ENCODE results near the gene ZC3H10.

The ZC3H10 gene

DNA sequence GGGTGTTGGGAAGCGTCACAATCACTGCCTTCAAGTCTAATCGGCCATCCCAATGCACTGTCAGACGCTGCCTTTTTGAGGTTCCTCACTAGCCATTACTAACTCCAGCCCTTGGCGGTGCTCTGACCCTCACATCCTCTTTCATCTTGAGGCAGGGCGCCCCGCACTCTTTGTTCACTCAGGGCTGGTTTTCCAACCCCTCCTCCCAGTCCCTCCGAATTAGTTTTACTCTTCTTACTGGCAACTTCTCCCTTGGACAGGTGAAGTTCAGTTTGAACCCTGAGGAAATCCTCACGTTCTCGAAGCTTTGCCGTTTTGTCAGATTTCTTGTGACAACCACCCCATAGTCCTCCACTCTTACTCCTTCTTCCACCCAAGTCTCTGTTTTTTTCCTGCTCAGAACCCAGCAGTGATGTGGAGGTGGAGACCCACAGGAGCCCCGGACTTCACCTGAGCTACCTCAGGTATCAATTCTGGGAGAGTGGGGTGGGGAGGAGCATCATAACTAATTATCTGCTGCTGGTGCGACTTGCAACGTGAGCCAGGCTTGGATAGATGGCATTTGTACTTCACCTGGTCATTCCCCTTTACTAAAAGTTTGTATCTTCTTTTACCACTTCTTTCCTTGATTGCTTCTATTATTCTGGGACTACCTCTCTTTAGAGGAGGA lies 757 bp downstream of the ZC3H10 start:
- peaks cover 16 to 41% of the 10 kb centered on the region in 2 donors for H3K4me1 ChIP-seq (ENCODE audit: control insufficient read depth in 1 of 2, insufficient read depth in 2 of 2, low read length in 2 of 2)
- H3K9me3 ChIP-seq (ENCODE audit: control insufficient read depth in 1 of 2, low read length in 2 of 2): no peaks in the 10 kb centered on the region

DNA sequence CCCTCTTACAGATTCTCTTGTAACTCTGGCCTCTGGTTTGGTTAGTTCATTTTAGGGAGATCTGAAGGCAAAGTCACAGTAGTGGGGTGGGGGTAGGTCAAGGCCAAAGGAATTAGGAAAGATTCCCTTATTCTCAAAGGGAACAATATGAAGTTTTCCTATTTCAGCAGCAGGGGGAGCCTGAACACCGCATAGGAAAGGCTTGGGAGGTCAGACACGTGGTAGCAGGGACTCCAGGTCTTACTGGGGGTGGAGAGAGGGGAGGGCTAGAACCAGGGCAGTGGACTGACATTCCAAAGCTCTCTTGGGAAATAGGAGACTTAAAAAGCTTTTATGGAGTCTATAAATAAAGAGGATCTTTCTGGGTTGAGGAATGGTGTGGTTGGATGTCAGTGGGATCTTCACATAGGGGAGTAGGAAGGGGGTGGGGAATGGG lies 1.3 kb downstream of the ZC3H10 start:
- Histone ChIP-seq H3K4me1 (ENCODE audit: control insufficient read depth in 1 of 2, insufficient read depth in 2 of 2, low read length in 2 of 2) (peaks cover 16 to 41% of the 10 kb centered on the region in 2 donors), H3K4me3 (ENCODE audit: low read depth in 1 of 2, low read length in 2 of 2) (peak overlapping the region; percentile 91 to 99)

More for the DNA sequence above, 757 bp downstream of the ZC3H10 start:
- H3K4me3 ChIP-seq (ENCODE audit: low read depth in 1 of 2, low read length in 2 of 2): peak overlapping the region; percentile 91 to 99
- H3K27me3 ChIP-seq (ENCODE audit: low read depth, low read length): no peaks in the 10 kb centered on the region
- peaks cover 14 to 30% of the 10 kb centered on the region in 2 donors for H3K36me3 ChIP-seq (ENCODE audit: control insufficient read depth in 1 of 2, insufficient read depth in 2 of 2, low read length in 2 of 2)
- peak overlapping the region; percentile 100 for H3K27ac ChIP-seq (ENCODE audit: low read length)

DNA sequence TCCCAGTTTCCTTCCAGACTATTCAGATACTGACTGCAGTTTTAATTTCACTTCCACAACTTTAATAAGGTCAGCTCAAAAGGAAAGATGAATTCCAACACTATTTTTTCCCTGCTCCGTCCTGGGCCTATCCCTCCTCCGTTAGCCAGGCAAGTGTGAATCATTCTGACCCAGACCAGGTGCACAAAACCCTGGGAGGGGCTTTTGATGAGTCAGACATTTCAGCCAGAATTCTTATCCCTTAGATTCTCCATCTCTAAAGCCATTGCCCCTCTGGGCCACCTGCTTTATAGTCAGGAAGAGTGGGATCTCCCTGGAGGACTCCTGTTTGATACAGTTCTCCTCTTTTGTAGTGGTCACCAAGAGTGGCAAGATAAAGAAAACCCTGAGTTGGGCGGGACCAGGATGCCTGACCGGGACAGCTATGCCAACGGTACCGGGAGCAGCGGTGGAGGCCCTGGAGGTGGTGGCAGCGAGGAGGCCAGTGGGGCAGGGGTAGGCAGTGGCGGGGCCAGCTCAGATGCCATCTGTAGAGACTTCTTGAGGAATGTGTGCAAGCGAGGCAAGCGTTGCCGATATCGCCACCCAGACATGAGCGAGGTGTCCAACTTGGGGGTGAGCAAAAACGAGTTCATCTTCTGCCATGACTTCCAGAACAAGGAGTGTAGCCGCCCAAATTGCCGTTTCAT lies 2.2 kb downstream of the ZC3H10 start:
- Histone ChIP-seq H3K36me3 (ENCODE audit: control insufficient read depth in 1 of 2, insufficient read depth in 2 of 2, low read length in 2 of 2) (peaks cover 14 to 30% of the 10 kb centered on the region in 2 donors), H3K9me3 (ENCODE audit: control insufficient read depth in 1 of 2, low read length in 2 of 2) (no peaks in the 10 kb centered on the region), H3K4me3 (ENCODE audit: low read depth in 1 of 2, low read length in 2 of 2) (no peak overlapping the region), H3K27ac (ENCODE audit: low read length) (peak overlapping the region; percentile 100), H3K27me3 (ENCODE audit: low read depth, low read length) (no peaks in the 10 kb centered on the region), H3K4me1 (ENCODE audit: control insufficient read depth in 1 of 2, insufficient read depth in 2 of 2, low read length in 2 of 2) (peaks cover 16 to 49% of the 10 kb centered on the region in 2 donors)

More for the DNA sequence above, 1.3 kb downstream of the ZC3H10 start:
- H3K27me3 ChIP-seq (ENCODE audit: low read depth, low read length): no peaks in the 10 kb centered on the region
- peak overlapping the region; percentile 100 for H3K27ac ChIP-seq (ENCODE audit: low read length)
- H3K36me3 ChIP-seq (ENCODE audit: control insufficient read depth in 1 of 2, insufficient read depth in 2 of 2, low read length in 2 of 2): peaks cover 14 to 30% of the 10 kb centered on the region in 2 donors
- H3K9me3 ChIP-seq (ENCODE audit: control insufficient read depth in 1 of 2, low read length in 2 of 2): no peaks in the 10 kb centered on the region

DNA sequence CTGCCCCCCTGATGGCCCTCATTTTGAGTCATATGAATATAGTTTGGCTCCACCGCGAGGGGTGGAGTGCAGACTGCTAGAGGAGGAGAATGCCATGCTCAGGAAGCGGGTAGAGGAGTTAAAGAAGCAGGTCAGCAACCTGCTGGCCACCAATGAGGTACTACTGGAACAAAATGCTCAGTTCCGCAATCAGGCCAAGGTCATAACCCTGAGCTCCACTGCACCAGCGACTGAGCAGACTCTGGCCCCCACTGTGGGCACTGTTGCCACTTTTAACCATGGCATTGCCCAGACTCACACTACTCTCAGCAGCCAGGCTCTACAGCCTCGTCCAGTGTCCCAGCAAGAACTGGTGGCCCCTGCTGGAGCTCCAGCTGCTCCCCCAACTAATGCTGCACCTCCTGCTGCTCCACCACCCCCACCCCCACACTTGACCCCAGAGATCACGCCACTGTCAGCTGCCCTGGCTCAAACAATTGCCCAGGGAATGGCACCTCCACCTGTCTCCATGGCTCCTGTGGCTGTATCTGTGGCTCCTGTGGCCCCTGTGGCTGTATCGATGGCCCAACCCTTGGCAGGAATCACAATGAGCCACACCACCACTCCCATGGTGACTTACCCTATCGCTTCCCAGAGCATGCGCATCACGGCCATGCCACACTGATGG lies 3.3 kb downstream of the ZC3H10 start:
- Histone ChIP-seq H3K27ac (ENCODE audit: low read length) (no peak overlapping the region), H3K4me1 (ENCODE audit: control insufficient read depth in 1 of 2, insufficient read depth in 2 of 2, low read length in 2 of 2) (peaks cover 21 to 58% of the 10 kb centered on the region in 2 donors)

DNA sequence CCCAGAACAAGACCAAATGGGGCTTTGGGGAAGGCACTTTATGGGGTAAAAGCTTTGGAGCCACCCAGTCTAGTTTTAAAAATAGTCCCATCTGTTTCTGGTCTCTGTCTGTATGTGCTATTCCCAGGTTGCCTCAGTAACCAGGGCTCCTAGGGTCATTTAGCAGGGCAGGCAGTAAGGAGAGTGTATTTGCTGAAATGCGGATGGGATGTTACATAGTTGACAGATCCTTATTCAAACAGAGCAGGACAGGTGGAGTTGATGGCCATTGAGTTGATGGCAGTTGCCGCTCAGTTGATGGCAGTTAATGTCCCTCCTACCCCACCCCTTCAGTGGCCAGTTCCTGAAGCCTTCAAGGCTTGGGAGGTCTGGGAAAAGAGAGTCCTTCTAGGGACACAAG lies 4.6 kb downstream of the ZC3H10 start:
- peaks cover 34 to 65% of the 10 kb centered on the region in 2 donors for H3K4me1 ChIP-seq (ENCODE audit: control insufficient read depth in 1 of 2, insufficient read depth in 2 of 2, low read length in 2 of 2)
- H3K27ac ChIP-seq (ENCODE audit: low read length): no peak overlapping the region
- H3K9me3 ChIP-seq (ENCODE audit: control insufficient read depth in 1 of 2, low read length in 2 of 2): no peaks in the 10 kb centered on the region
- H3K36me3 ChIP-seq (ENCODE audit: control insufficient read depth in 1 of 2, insufficient read depth in 2 of 2, low read length in 2 of 2): peaks cover 14 to 26% of the 10 kb centered on the region in 2 donors
- H3K27me3 ChIP-seq (ENCODE audit: low read depth, low read length): no peaks in the 10 kb centered on the region
- no peak overlapping the region for H3K4me3 ChIP-seq (ENCODE audit: low read depth in 1 of 2, low read length in 2 of 2)

More for the DNA sequence above, 3.3 kb downstream of the ZC3H10 start:
- Histone ChIP-seq H3K4me3 (ENCODE audit: low read depth in 1 of 2, low read length in 2 of 2) (no peak overlapping the region), H3K36me3 (ENCODE audit: control insufficient read depth in 1 of 2, insufficient read depth in 2 of 2, low read length in 2 of 2) (peaks cover 14 to 30% of the 10 kb centered on the region in 2 donors), H3K9me3 (ENCODE audit: control insufficient read depth in 1 of 2, low read length in 2 of 2) (no peaks in the 10 kb centered on the region), H3K27me3 (ENCODE audit: low read depth, low read length) (no peaks in the 10 kb centered on the region)

DNA sequence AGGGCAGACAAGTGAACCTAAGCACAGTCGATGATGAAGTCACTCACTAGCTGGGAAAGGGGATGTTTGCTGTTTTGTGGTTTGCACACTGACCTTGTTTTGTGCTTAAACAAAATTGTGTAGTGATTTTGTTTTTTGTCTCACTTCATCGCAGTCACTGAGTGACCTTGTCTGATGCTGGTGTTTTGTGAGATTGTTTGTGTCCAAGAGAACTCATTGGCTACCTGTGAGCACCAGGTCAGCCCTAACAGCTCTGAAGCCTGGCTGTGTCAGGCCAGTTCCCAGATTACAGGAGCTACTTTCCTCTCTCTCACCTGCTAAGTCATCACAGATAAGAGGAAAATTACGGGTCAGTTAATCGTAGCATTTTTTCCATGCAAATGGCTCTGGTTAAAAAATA lies 6.1 kb downstream of the ZC3H10 start:
- H3K27ac ChIP-seq (ENCODE audit: low read length): no peak overlapping the region

DNA sequence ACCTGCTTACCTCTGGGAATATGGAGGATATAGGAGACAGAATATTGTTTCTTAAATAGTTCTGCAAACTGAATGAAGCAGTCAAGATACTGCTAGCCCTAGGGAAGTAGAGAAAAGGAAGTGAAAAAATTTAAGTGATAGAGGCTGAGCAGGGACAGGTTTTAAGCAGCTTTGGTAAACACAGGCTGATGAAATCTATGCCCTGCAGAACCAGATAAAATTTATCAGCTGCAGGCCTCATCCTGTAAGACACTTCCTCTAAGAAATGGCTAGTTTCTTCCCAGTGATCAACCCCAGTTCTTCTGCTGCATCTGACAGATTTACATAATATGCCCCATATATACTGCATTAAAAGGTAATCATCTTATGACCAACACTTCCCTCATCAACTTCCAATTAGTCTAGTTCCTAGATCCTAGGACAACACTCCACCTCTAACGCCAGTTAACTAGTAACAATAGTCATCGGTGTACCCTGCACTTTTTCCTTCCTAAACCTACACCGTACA lies 8.7 kb downstream of the ZC3H10 start:
- Histone ChIP-seq H3K4me3 (ENCODE audit: low read depth in 1 of 2, low read length in 2 of 2) (peak overlapping the region; percentile 92 to 94), H3K36me3 (ENCODE audit: control insufficient read depth in 1 of 2, insufficient read depth in 2 of 2, low read length in 2 of 2) (peaks cover 11 to 24% of the 10 kb centered on the region in 2 donors), H3K4me1 (ENCODE audit: control insufficient read depth in 1 of 2, insufficient read depth in 2 of 2, low read length in 2 of 2) (peaks cover 18 to 55% of the 10 kb centered on the region in 2 donors), H3K27me3 (ENCODE audit: low read depth, low read length) (no peaks in the 10 kb centered on the region), H3K9me3 (ENCODE audit: control insufficient read depth in 1 of 2, low read length in 2 of 2) (no peaks in the 10 kb centered on the region), H3K27ac (ENCODE audit: low read length) (peak overlapping the region; percentile 94)

More for the DNA sequence above, 6.1 kb downstream of the ZC3H10 start:
- Histone ChIP-seq H3K4me3 (ENCODE audit: low read depth in 1 of 2, low read length in 2 of 2) (no peak overlapping the region), H3K4me1 (ENCODE audit: control insufficient read depth in 1 of 2, insufficient read depth in 2 of 2, low read length in 2 of 2) (peaks cover 26 to 56% of the 10 kb centered on the region in 2 donors), H3K9me3 (ENCODE audit: control insufficient read depth in 1 of 2, low read length in 2 of 2) (no peaks in the 10 kb centered on the region), H3K36me3 (ENCODE audit: control insufficient read depth in 1 of 2, insufficient read depth in 2 of 2, low read length in 2 of 2) (peaks cover 14 to 26% of the 10 kb centered on the region in 2 donors), H3K27me3 (ENCODE audit: low read depth, low read length) (no peaks in the 10 kb centered on the region)

DNA sequence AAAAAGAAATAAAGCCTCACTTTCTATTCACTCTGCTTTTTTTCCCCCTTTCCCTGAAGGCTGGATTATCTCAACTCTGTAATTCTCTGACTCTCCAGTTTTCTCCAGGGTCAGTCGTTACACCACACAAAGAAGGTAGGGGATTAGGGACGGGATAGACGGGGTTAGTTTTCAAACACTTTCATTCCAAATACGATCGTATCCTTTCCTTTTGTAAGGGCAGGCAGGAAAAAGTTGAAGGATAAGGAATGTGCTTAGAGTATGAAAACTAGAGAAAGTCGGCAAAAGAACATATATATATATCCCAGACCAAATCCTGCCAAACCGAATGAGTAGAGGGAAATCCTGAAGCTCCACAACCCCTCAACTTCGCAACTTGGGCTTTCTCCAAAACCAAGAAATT lies 9.4 kb downstream of the ZC3H10 start:
- H3K4me3 ChIP-seq (ENCODE audit: low read depth in 1 of 2, low read length in 2 of 2): peak overlapping the region; percentile 92 to 94
- H3K27ac ChIP-seq (ENCODE audit: low read length): peak overlapping the region; percentile 94
- H3K36me3 ChIP-seq (ENCODE audit: control insufficient read depth in 1 of 2, insufficient read depth in 2 of 2, low read length in 2 of 2): peaks cover 17 to 26% of the 10 kb centered on the region in 2 donors
- H3K4me1 ChIP-seq (ENCODE audit: control insufficient read depth in 1 of 2, insufficient read depth in 2 of 2, low read length in 2 of 2): peaks cover 18 to 48% of the 10 kb centered on the region in 2 donors
- H3K27me3 ChIP-seq (ENCODE audit: low read depth, low read length): no peaks in the 10 kb centered on the region
- no peaks in the 10 kb centered on the region for H3K9me3 ChIP-seq (ENCODE audit: control insufficient read depth in 1 of 2, low read length in 2 of 2)

DNA sequence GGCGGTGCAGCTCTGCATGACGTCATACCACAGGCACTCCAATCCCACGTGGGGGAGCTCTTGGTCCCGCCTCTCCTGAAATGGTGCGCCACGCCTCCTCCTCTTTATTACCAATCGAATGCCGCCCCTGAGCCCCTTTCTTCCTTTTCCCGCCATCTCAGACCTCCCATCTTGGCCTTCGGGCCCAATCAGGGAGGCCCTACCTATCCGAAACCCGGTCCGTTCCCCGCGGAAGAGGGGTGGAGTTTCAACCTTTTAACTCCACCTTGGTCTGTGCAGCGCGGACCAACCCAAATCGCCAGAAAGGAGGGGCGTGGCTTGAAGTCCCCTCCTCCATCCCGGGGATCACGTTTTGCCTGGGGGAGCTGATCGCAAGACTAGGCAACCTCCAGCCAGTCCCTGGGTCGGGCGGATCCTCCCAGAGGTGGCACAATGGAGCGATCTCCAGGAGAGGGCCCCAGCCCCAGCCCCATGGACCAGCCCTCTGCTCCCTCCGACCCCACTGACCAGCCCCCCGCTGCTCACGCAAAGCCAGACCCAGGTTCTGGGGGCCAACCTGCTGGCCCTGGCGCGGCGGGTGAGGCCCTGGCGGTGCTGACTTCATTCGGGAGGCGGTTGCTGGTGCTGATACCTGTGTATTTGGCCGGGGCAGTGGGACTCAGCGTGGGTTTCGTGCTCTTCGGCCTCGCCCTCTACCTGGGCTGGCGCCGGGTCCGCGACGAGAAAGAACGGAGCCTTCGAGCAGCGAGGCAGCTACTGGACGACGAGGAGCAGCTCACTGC lies 10.0 kb downstream of the ZC3H10 start, which contains the start of gene ESYT1:
TSS of gene ESYT1 (plus strand) at position 380 of the 782 bp plus-strand sequence. CDS start at position 433, 53 bp downstream.
- Histone ChIP-seq H3K27ac (ENCODE audit: low read length) (peak within 1 kb of the TSS; percentile 94), H3K4me1 (ENCODE audit: control insufficient read depth in 1 of 2, insufficient read depth in 2 of 2, low read length in 2 of 2) (peaks cover 18 to 42% of the 10 kb centered on the region in 2 donors), H3K36me3 (ENCODE audit: control insufficient read depth in 1 of 2, insufficient read depth in 2 of 2, low read length in 2 of 2) (peaks cover 19 to 29% of the 10 kb centered on the region in 2 donors), H3K27me3 (ENCODE audit: low read depth, low read length) (no peaks in the 10 kb centered on the region), H3K4me3 (ENCODE audit: low read depth in 1 of 2, low read length in 2 of 2) (peak within 1 kb of the TSS; percentile 92 to 94), H3K9me3 (ENCODE audit: control insufficient read depth in 1 of 2, low read length in 2 of 2) (no peaks in the 10 kb centered on the region)

DNA sequence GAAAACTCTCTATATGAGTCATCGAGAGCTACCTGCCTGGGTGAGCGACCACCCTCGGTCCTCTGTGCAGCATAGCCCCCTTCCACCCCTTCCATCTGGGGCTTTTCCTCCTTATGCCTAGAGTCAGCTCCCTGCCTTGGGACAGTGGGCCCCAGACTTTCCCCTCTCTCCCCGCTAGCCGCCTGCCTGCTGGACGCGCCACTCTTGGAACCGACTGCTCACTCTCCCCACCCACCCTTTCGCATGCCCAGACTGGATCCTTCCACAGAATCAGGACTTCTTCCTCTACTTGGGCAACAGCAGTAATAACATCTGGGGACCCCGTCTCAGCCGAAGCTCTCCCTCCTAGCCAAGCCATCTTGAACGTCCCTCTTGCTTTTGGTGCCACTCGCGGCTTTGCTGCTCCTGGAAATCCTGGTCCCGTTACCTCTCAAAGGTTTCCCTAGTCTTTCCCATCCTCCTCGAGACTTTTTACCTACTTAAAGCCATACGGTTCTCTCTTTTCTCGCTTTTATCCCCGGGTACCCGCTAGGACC lies 10.7 kb downstream of the ZC3H10 start:
- Histone ChIP-seq H3K4me1 (ENCODE audit: control insufficient read depth in 1 of 2, insufficient read depth in 2 of 2, low read length in 2 of 2) (peaks cover 18 to 41% of the 10 kb centered on the region in 2 donors), H3K4me3 (ENCODE audit: low read depth in 1 of 2, low read length in 2 of 2) (peak overlapping the region; percentile 92 to 94), H3K27me3 (ENCODE audit: low read depth, low read length) (no peaks in the 10 kb centered on the region), H3K27ac (ENCODE audit: low read length) (peak overlapping the region; percentile 76), H3K9me3 (ENCODE audit: control insufficient read depth in 1 of 2, low read length in 2 of 2) (no peaks in the 10 kb centered on the region), H3K36me3 (ENCODE audit: control insufficient read depth in 1 of 2, insufficient read depth in 2 of 2, low read length in 2 of 2) (peaks cover 25 to 32% of the 10 kb centered on the region in 2 donors)

All from muscle layer of duodenum (tissue), 2 donors.